GM23338 (cell line): ENCODE results near the gene ELFN1.

Source experiments
- CREB1 ChIP-seq: fragments of 250-450 bp; sonication (Bioruptor Pico); IDR thresholded peaks from 2 replicates; pipeline ENCODE4 v1.5.0; 2020; ENCODE audit warnings: low read depth, mild to moderate bottlenecking, moderate library complexity
- EZH2 ChIP-seq: fragments of 200-600 bp; sonication (generic); IDR thresholded peaks from one replicate; pipeline ENCODE4 v1.8.0; 2017; ENCODE audit warnings: antibody characterized with exemption, mild to moderate bottlenecking, low read depth; ENCODE audit not compliant: unreplicated experiment
- EZH2phosphoT487 ChIP-seq: fragments of 200-600 bp; sonication (generic); IDR thresholded peaks from one replicate; pipeline ENCODE4 v1.8.1; 2018; ENCODE audit warnings: antibody characterized with exemption; ENCODE audit not compliant: unreplicated experiment
- JUNB ChIP-seq: IDR thresholded peaks from one replicate; pipeline ENCODE4 v1.6.1; 2016; ENCODE audit warnings: antibody characterized with exemption; ENCODE audit not compliant: unreplicated experiment
- POLR2AphosphoS5 ChIP-seq: IDR thresholded peaks from 2 replicates; pipeline ENCODE4 v1.6.1; 2016; ENCODE audit warnings: antibody characterized with exemption, low read depth
- STAT1 ChIP-seq: IDR thresholded peaks from one replicate; pipeline ENCODE4 v1.6.1; 2016; ENCODE audit warnings: antibody characterized with exemption; ENCODE audit not compliant: unreplicated experiment
- TF ChIP-seq, protein P1 (sequence below), 2 experiments: fragments of 200-600 bp in 1 of 2; sonication (generic) in 1 of 2; conservative IDR thresholded peaks; 2 replicates each; pipeline versions ENCODE4 v1.5.1 to v1.6.1; 2016 to 2017; ENCODE audit warnings: antibody characterized with exemption in 2 of 2, low read depth in 2 of 2, mild to moderate bottlenecking in 2 of 2, moderate library complexity in 1 of 2
- TF ChIP-seq, protein P2 (sequence below): IDR thresholded peaks from one replicate; pipeline ENCODE4 v1.6.1; 2018; ENCODE audit warnings: antibody characterized with exemption; ENCODE audit not compliant: unreplicated experiment

DNA sequence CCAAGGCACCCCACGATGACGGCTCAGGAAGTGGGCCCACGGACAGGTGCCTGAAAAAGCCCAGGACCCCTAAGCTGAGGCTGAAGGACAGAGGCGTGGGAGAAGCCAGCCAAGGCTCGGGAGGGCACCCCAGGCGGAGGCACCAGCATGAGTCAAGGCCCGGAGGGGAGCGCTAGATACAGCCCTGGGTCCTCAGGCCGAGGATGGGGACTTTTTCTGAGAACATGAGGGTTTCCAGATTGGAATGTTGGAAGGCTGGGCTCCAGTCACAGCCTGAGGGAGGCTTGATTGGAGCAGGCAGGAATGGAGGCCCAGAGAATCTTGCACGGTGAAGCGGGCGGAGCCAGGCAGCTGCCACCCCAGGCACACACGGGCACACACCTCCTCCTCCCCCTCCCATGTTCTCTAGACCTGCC is 19.0 kb upstream of the ELFN1 start:
- no peak for TF ChIP-seq CREB1 (CRISPR knock-in tag)
- TF ChIP-seq, protein P1, sequence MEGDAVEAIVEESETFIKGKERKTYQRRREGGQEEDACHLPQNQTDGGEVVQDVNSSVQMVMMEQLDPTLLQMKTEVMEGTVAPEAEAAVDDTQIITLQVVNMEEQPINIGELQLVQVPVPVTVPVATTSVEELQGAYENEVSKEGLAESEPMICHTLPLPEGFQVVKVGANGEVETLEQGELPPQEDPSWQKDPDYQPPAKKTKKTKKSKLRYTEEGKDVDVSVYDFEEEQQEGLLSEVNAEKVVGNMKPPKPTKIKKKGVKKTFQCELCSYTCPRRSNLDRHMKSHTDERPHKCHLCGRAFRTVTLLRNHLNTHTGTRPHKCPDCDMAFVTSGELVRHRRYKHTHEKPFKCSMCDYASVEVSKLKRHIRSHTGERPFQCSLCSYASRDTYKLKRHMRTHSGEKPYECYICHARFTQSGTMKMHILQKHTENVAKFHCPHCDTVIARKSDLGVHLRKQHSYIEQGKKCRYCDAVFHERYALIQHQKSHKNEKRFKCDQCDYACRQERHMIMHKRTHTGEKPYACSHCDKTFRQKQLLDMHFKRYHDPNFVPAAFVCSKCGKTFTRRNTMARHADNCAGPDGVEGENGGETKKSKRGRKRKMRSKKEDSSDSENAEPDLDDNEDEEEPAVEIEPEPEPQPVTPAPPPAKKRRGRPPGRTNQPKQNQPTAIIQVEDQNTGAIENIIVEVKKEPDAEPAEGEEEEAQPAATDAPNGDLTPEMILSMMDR (conservative IDR thresholded peaks at IDR 0.05; ENCODE audit: low read depth in 2 of 2) = no peak
- no peak for TF ChIP-seq EZH2
- TF ChIP-seq, protein P2, sequence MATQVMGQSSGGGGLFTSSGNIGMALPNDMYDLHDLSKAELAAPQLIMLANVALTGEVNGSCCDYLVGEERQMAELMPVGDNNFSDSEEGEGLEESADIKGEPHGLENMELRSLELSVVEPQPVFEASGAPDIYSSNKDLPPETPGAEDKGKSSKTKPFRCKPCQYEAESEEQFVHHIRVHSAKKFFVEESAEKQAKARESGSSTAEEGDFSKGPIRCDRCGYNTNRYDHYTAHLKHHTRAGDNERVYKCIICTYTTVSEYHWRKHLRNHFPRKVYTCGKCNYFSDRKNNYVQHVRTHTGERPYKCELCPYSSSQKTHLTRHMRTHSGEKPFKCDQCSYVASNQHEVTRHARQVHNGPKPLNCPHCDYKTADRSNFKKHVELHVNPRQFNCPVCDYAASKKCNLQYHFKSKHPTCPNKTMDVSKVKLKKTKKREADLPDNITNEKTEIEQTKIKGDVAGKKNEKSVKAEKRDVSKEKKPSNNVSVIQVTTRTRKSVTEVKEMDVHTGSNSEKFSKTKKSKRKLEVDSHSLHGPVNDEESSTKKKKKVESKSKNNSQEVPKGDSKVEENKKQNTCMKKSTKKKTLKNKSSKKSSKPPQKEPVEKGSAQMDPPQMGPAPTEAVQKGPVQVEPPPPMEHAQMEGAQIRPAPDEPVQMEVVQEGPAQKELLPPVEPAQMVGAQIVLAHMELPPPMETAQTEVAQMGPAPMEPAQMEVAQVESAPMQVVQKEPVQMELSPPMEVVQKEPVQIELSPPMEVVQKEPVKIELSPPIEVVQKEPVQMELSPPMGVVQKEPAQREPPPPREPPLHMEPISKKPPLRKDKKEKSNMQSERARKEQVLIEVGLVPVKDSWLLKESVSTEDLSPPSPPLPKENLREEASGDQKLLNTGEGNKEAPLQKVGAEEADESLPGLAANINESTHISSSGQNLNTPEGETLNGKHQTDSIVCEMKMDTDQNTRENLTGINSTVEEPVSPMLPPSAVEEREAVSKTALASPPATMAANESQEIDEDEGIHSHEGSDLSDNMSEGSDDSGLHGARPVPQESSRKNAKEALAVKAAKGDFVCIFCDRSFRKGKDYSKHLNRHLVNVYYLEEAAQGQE = no peak
- TF ChIP-seq JUNB = no peak
- TF ChIP-seq POLR2AphosphoS5 = no peak
- TF ChIP-seq STAT1 = no peak
- no peak for TF ChIP-seq EZH2phosphoT487
